Measurements from ENCODE around the gene RBM42. TPM values are rescaled to one million over a fixed set of nuclear protein-coding genes. Genes with fewer than 3 reads are reported as not detected.
"Not testable (repeated sequence)": the region's sequence is repeated elsewhere in the genome, so short reads cannot be mapped to it uniquely, and the experiment has no call there.

The RBM42 gene
- total and polyA plus RNA-seq, 12 donors, result 23.9 to 107 (median 77.6) TPM

- no peak for TF ChIP-seq POLR2A (IDR thresholded peaks at IDR 0.05)
- TF ChIP-seq CTCF (IDR thresholded peaks at IDR 0.05), result no peak
- H3K4me3 ChIP-seq, result no peak overlapping the region
- intact Hi-C loops (cut with DNase I), result loop anchor here in 1 of 2 donors (5.0 kb wide), 1 partner anchor 49 kb away; the partner anchor contains the start of gene TMEM147
- 57 to 69% (median 65%) methylated on average over 4 of the region's 4 CpGs for WGBS, 4 donors
- H3K9me3 ChIP-seq (replicated peaks in 1 of 3), result no peaks in the 10 kb centered on the region
- no peaks in the 10 kb centered on the region for H3K27me3 ChIP-seq
- H3K4me1 ChIP-seq (replicated peaks in 1 of 2), result no peaks in the 10 kb centered on the region
- no peak for DNase-seq
- H3K27ac ChIP-seq, result no peak overlapping the region
- no peaks in the 10 kb centered on the region for H3K36me3 ChIP-seq (replicated peaks in 1 of 2)
Observed at GRCh38 chr19:35596366-35596999, 32.4 kb upstream of the RBM42 start.

GRCh38 chr19:35601971-35602370, 26.9 kb upstream of the RBM42 start:
- no peaks in the 10 kb centered on the region for H3K9me3 ChIP-seq (replicated peaks in 1 of 3)
- intact Hi-C loops (cut with DNase I), result no loop called here
- no peaks in the 10 kb centered on the region for H3K27me3 ChIP-seq
- H3K27ac ChIP-seq, result no peak overlapping the region
- no peak overlapping the region for H3K4me3 ChIP-seq
- H3K36me3 ChIP-seq (replicated peaks in 1 of 2), result no peaks in the 10 kb centered on the region
- 84 to 92% (median 87%) methylated on average over 3 of the region's 3 CpGs for WGBS, 4 donors
- no peak for DNase-seq
- H3K4me1 ChIP-seq (replicated peaks in 1 of 2), result no peaks in the 10 kb centered on the region
- TF ChIP-seq POLR2A (IDR thresholded peaks at IDR 0.05) (no peak), CTCF (IDR thresholded peaks at IDR 0.05) (no peak)

- H3K27ac ChIP-seq; H3K36me3 ChIP-seq (replicated peaks in 1 of 2); H3K27me3 ChIP-seq; intact Hi-C loops (cut with DNase I); H3K4me1 ChIP-seq (replicated peaks in 1 of 2); H3K4me3 ChIP-seq; DNase-seq; H3K9me3 ChIP-seq (replicated peaks in 1 of 3): not testable (repeated sequence)
- WGBS, 4 donors, result 70 to 81% (median 77%) methylated on average over 4 of the region's 4 CpGs
Observed at GRCh38 chr19:35604436-35604835, 24.4 kb upstream of the RBM42 start.

GRCh38 chr19:35607170-35607569, 21.7 kb upstream of the RBM42 start:
- WGBS, 4 donors, result 78 to 82% (median 79%) methylated on average over 7 to 8 of the region's 8 CpGs
- H3K36me3 ChIP-seq (replicated peaks in 1 of 2); H3K4me3 ChIP-seq; intact Hi-C loops (cut with DNase I); DNase-seq; H3K4me1 ChIP-seq (replicated peaks in 1 of 2); H3K9me3 ChIP-seq (replicated peaks in 1 of 3); H3K27ac ChIP-seq; H3K27me3 ChIP-seq: not testable (repeated sequence)

DNA sequence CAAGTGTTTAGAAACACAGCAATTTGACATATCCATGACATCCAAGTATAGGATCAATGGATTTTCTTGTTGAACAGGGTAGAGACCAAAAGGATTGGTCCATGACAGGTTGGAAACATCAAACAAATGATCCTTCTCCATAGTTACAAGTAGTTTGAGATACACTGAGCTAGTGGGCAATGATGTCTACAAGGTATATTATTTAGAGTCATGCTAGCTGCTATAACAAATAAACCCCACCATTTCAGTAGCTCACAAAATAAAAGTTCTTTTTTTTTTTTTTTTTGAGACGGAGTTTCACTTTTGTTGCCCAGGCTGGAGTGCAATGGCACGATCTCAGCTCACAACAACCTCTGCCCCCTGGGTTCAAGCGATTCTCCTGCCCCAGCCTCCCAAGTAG, 21.2 kb upstream of the RBM42 start:
- Histone ChIP-seq H3K9me3 (replicated peaks in 1 of 3) (no peaks in the 10 kb centered on the region), H3K27me3 (no peaks in the 10 kb centered on the region), H3K27ac (no peak overlapping the region), H3K4me1 (replicated peaks in 1 of 2) (peaks cover 0 to 3% of the 10 kb centered on the region in 2 donors), H3K36me3 (replicated peaks in 1 of 2) (no peaks in the 10 kb centered on the region), H3K4me3 (no peak overlapping the region)
- DNase-seq, result no peak
- intact Hi-C loops (cut with DNase I), result no loop called here
- TF ChIP-seq POLR2A (IDR thresholded peaks at IDR 0.05) (no peak), CTCF (IDR thresholded peaks at IDR 0.05) (no peak)
- WGBS, 4 donors, result 78 to 88% (median 81%) methylated on average over 3 of the region's 3 CpGs
